CMK (cell line): ENCODE results near the gene MRPS10.
A peak's percentile ranks its signal among the peaks of the same experiment; 100 is the strongest.
"Not testable (repeated sequence)": the region's sequence is repeated elsewhere in the genome, so short reads cannot be mapped to it uniquely, and the experiment has no call there.

Source experiments
- DNase-seq: peaks from one replicate; pipeline ENCODE4 v3.0.0-alpha.2; 2010; ENCODE audit warnings: low read depth

MRPS10 gene

GRCh38 chr6:42176981-42177380, 40.7 kb downstream of the MRPS10 start:
- no peak for DNase-seq

GRCh38 chr6:42175860-42176259, 41.8 kb downstream of the MRPS10 start:
- no peak for DNase-seq

- DNase-seq, result no peak
These were observed 44.6 kb downstream of the MRPS10 start, which contains the start of gene GUCA1A for GRCh38 chr6:42173101-42173500. Gene GUCA1A (plus strand): TSS chr6:42173364. CDS start chr6:42173614, 250 bp downstream.

- no peak for DNase-seq
These were observed 45.7 kb downstream of the MRPS10 start for GRCh38 chr6:42171813-42172581.

GRCh38 chr6:42169780-42170179, 47.9 kb downstream of the MRPS10 start:
- DNase-seq, result not testable (repeated sequence)

- no peak for DNase-seq
These were observed 49.0 kb downstream of the MRPS10 start for GRCh38 chr6:42168650-42169049.

- peak; percentile 53 for DNase-seq
These were observed 51.1 kb downstream of the MRPS10 start for GRCh38 chr6:42166444-42167141.

GRCh38 chr6:42165016-42165415, 52.6 kb downstream of the MRPS10 start:
- DNase-seq, result no peak

- no peak for DNase-seq
These were observed 53.7 kb downstream of the MRPS10 start for GRCh38 chr6:42163981-42164380.

- no peak for DNase-seq
These were observed 54.8 kb downstream of the MRPS10 start for GRCh38 chr6:42162812-42163211.

- no peak for DNase-seq
These were observed 55.3 kb downstream of the MRPS10 start for GRCh38 chr6:42162384-42162783.

GRCh38 chr6:42159431-42160024, 58.1 kb downstream of the MRPS10 start:
- no peak for DNase-seq

- no peak for DNase-seq
These were observed 59.0 kb downstream of the MRPS10 start for GRCh38 chr6:42158631-42159030.

- DNase-seq, result no peak
These were observed 59.6 kb downstream of the MRPS10 start for GRCh38 chr6:42158011-42158410.
